NCI-H1417 (cell line): Measurements from ENCODE around the gene ATL2.
"Not testable (repeated sequence)": the region's sequence is repeated elsewhere in the genome, so short reads cannot be mapped to it uniquely, and the experiment has no call there.

ENCODE experiments used
- DNase-seq, 3 experiments: peaks; one replicate each; lab custom pipeline; 2025; lab: John Stamatoyannopoulos, UW

The ATL2 gene

GRCh38 chr2:38274286-38275276, 102.5 kb downstream of the ATL2 start:
- peak; percentile 52 to 87 (median 76) for DNase-seq

- no peak for DNase-seq
Measured at GRCh38 chr2:38271697-38272096, 105.4 kb downstream of the ATL2 start.

GRCh38 chr2:38269421-38269820, 107.7 kb downstream of the ATL2 start:
- no peak for DNase-seq

GRCh38 chr2:38268691-38269327, 108.3 kb downstream of the ATL2 start:
- peak in 1 of 3 experiments; percentile 49 for DNase-seq

- DNase-seq, result no peak
Measured at GRCh38 chr2:38268001-38268400, 109.1 kb downstream of the ATL2 start.

GRCh38 chr2:38267270-38267925, 109.7 kb downstream of the ATL2 start:
- DNase-seq, result no peak

- DNase-seq, result no peak
Measured at GRCh38 chr2:38266382-38267061, 110.6 kb downstream of the ATL2 start.

- no peak for DNase-seq
Measured at GRCh38 chr2:38265461-38265860, 111.6 kb downstream of the ATL2 start.

- DNase-seq, result peak in 1 of 3 experiments; percentile 76
Measured at GRCh38 chr2:38264396-38265221, 112.5 kb downstream of the ATL2 start.

GRCh38 chr2:38263293-38263692, 113.8 kb downstream of the ATL2 start:
- no peak for DNase-seq

- DNase-seq, result no peak
Measured at GRCh38 chr2:38262069-38262871, 114.8 kb downstream of the ATL2 start.

- no peak for DNase-seq
Measured at GRCh38 chr2:38261569-38262068, 115.5 kb downstream of the ATL2 start.

GRCh38 chr2:38260972-38261371, 116.1 kb downstream of the ATL2 start:
- no peak for DNase-seq

GRCh38 chr2:38260469-38260868, 116.6 kb downstream of the ATL2 start:
- no peak for DNase-seq

GRCh38 chr2:38259311-38259710, 117.8 kb downstream of the ATL2 start:
- DNase-seq, result no peak

GRCh38 chr2:38257680-38258079, 119.4 kb downstream of the ATL2 start:
- DNase-seq, result not testable (repeated sequence)

- DNase-seq, result no peak
Measured at GRCh38 chr2:38256610-38257009, 120.5 kb downstream of the ATL2 start.

GRCh38 chr2:38255211-38255610, 121.9 kb downstream of the ATL2 start:
- DNase-seq, result no peak

GRCh38 chr2:38254796-38255195, 122.3 kb downstream of the ATL2 start:
- no peak for DNase-seq

- DNase-seq, result no peak
Measured at GRCh38 chr2:38251940-38252339, 125.1 kb downstream of the ATL2 start.
